Stimulated activated memory B cell treated with anti-CD40 and anti-IgM and Interleukin-4, amounts not matched to agents 10 μg/mL and 1 μg/mL and 100 μg/mL, for 72 hours (primary cell): ENCODE data around the gene SHROOM2.

ENCODE experiments used
- ATAC-seq: fragments of 150-1000 bp; cut with Tn5 transposase; 2 replicates; pipeline ENCODE4 v1.10.0; 2021
- H3K27ac Mint-ChIP-seq: one replicate; pipeline ENCODE4 v1.8.0; 2022; ENCODE audit warnings: mild to moderate bottlenecking, mixed read lengths
- H3K27me3 Mint-ChIP-seq: one replicate; pipeline ENCODE4 v1.8.0; 2022; ENCODE audit warnings: mixed read lengths
- H3K36me3 Mint-ChIP-seq: one replicate; pipeline ENCODE4 v1.8.0; 2022; ENCODE audit warnings: mixed read lengths
- H3K4me1 Mint-ChIP-seq: one replicate; pipeline ENCODE4 v1.8.0; 2022; ENCODE audit warnings: mixed read lengths
- H3K4me3 Mint-ChIP-seq: one replicate; pipeline ENCODE4 v1.8.0; 2022; ENCODE audit warnings: mild to moderate bottlenecking, moderate library complexity, mixed read lengths
- H3K9me3 Mint-ChIP-seq: one replicate; pipeline ENCODE4 v1.8.0; 2022; ENCODE audit warnings: mixed read lengths

Gene SHROOM2

DNA sequence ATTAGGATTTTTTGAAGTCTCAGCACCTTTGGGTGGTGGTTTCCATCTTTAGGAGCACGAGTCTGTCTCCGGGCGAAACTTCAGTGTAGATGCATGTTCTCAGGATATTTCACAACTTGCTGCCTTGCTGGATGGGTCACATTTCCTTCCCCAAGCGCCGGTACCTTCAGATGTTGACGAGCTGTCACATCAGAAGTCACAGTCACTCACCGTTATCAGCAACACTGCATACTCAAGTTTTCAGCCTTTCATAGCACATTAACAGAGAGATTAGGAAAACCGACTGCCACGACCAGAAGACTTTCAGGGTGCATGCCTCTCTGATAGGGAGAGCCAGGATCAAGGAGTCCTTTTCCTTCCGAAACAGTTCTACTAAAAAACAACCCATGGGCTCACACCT lies 77.8 kb downstream of the SHROOM2 start:
- Mint-ChIP-seq H3K36me3 (no peaks in the 10 kb centered on the region), H3K4me3 (no peak overlapping the region), H3K27me3 (peaks cover 29% of the 10 kb centered on the region), H3K4me1 (peaks cover 13% of the 10 kb centered on the region), H3K9me3 (peaks cover 3% of the 10 kb centered on the region), H3K27ac (no peak overlapping the region)
- no peak for ATAC-seq

DNA sequence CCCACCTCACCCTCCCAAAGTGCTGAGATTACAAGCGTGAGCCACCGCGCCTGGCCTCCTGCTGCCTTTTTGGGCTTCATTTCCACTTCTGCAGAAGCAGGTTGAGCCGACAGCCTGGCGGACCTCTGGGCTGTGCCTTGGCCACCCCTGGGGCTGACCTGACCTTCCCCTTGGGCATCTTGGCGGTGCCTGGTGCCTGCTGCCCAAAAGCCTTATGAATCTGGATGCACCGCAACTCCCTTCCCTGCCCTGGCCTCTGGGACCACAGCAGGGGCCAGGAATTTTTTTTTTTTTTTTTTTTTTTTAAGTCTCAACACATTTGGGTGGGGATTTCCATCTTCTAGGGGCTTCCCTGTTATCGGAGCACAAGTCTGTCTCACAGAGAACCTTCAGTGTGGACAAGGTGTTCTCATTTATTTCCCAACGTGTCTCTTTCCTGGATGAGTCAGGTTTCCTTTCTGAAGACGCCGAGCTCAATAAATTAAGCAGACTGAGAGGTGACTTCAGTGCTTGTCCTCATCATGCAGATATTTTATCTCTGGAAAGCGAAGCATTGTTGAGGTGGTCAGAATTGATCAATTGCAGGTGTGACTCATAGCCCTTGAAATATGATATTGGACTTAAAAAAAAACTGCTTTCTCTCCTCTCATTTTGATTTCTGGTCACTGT lies 79.7 kb downstream of the SHROOM2 start:
- no peaks in the 10 kb centered on the region for H3K36me3 Mint-ChIP-seq
- no peak overlapping the region for H3K4me3 Mint-ChIP-seq
- H3K27ac Mint-ChIP-seq: no peak overlapping the region
- H3K9me3 Mint-ChIP-seq: peaks cover 3% of the 10 kb centered on the region
- H3K4me1 Mint-ChIP-seq: peaks cover 13% of the 10 kb centered on the region
- ATAC-seq: no peak
- H3K27me3 Mint-ChIP-seq: peaks cover 21% of the 10 kb centered on the region

DNA sequence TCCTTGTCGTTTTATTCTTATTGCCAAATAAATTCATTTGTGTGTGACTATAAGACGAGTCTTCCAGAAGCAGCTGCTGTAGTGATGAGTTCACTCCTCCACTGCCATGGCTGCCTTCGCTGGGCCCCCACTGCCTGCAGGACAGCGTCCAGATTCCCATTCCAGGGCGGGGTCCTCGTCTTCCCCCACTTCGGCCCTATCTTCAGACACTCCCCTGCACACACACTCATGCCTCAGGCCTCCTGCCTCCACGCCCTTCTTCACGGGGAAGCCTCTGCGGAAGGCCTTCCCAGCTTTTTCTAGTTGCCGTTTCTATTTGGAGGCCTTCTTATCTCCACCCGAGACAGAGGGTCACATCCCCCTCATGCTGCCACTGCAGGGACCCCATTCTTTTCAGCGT lies 80.4 kb downstream of the SHROOM2 start:
- peaks cover 3% of the 10 kb centered on the region for H3K9me3 Mint-ChIP-seq
- peaks cover 13% of the 10 kb centered on the region for H3K4me1 Mint-ChIP-seq
- ATAC-seq: no peak
- H3K4me3 Mint-ChIP-seq: no peak overlapping the region
- H3K27ac Mint-ChIP-seq: no peak overlapping the region
- H3K27me3 Mint-ChIP-seq: peaks cover 21% of the 10 kb centered on the region
- no peaks in the 10 kb centered on the region for H3K36me3 Mint-ChIP-seq

DNA sequence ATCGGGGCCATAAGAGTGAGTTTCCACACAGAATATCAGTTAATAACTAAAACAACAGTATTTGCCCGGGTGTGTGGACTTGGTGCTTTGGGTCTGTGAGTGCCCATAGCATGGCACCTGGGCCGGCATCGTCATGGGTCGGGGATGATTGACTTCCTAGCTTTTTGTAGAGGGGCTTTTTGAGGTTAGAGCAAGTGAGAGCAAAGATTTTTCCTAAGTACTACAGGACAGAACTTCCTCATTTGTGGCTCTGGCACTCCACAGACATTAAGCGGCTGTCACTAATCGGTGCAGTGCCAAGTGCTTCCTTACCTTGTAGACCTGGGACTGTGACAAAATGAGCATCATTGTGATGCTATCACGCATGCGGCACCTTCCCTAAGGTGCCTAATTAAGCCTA lies 81.0 kb downstream of the SHROOM2 start:
- Mint-ChIP-seq H3K4me3 (no peak overlapping the region), H3K36me3 (no peaks in the 10 kb centered on the region), H3K27me3 (peaks cover 24% of the 10 kb centered on the region), H3K4me1 (peaks cover 13% of the 10 kb centered on the region), H3K27ac (no peak overlapping the region), H3K9me3 (peaks cover 3% of the 10 kb centered on the region)
- ATAC-seq: no peak

DNA sequence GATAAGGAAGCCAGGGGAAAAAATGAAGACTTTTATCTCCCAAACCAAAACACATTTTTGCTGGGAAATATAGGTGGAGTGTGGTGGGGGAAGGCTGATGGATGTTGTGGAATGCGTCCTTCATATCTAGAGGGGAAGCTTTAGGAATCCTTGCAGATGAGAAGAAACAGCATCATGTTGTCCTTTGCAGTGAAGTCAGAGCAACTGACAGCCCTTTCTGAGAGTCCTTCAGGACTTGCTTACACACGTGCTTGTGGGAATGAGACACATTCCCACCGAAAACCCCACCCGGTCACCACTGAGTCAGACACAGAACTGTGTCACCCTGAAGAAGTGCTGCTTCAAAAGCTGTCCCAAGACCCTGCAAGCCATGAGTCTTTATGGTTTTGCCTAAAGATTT lies 81.5 kb downstream of the SHROOM2 start:
- ATAC-seq: no peak
- Mint-ChIP-seq H3K9me3 (peaks cover 3% of the 10 kb centered on the region), H3K4me3 (no peak overlapping the region), H3K27ac (no peak overlapping the region), H3K36me3 (no peaks in the 10 kb centered on the region), H3K27me3 (peaks cover 29% of the 10 kb centered on the region), H3K4me1 (peaks cover 13% of the 10 kb centered on the region)

DNA sequence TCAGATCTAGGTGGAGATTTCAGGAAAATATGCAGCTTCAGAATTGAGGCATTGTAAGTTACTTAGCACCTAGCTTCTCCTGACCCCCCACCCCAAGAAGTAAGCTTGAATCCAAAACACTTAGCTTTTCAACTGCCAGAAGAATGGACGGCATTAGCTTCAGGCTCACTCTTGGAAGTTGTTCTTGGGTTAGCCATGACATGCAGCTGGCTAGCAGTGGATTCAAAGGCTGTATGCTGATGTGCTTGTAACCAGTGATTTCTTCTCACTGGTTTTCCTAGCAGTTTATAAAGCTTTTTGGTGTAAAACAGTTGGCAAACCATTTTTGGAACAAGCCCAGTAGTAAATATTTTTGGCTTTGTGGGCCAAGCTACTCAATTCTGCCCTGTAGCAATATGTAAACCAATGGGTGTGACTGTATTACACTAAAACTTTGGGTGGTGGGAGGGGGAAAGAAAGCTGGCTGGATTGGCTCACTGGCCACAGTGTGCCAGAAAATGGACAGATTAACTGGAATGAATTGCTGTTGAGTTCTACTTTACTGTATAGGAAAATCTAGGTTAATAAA lies 85.6 kb downstream of the SHROOM2 start:
- peaks cover 14% of the 10 kb centered on the region for H3K4me1 Mint-ChIP-seq
- no peak for ATAC-seq
- no peaks in the 10 kb centered on the region for H3K9me3 Mint-ChIP-seq
- no peaks in the 10 kb centered on the region for H3K36me3 Mint-ChIP-seq
- H3K27me3 Mint-ChIP-seq: peaks cover 24% of the 10 kb centered on the region
- no peak overlapping the region for H3K4me3 Mint-ChIP-seq
- H3K27ac Mint-ChIP-seq: no peak overlapping the region

DNA sequence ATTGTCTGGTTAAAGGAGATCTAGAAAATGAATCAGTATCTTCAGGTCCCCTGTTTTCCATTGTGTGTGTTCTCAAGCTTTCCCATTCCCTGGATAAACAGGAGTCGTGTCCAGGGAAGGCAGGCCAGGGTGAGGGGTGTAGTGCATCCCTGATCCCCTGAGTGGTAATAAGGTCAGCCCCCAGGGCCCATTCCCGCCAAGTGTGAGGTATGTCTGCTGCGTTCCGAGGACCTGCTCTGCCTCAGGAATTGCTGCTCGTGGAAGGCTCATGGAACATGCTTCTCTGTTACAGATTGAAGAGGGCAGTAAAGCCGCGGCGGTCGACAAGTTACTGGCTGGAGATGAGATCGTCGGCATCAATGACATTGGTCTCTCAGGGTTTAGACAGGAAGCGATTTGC lies 87.1 kb downstream of the SHROOM2 start:
- Mint-ChIP-seq H3K36me3 (no peaks in the 10 kb centered on the region), H3K4me3 (no peak overlapping the region), H3K4me1 (peaks cover 6% of the 10 kb centered on the region), H3K9me3 (no peaks in the 10 kb centered on the region), H3K27ac (no peak overlapping the region), H3K27me3 (peaks cover 17% of the 10 kb centered on the region)
- no peak for ATAC-seq

DNA sequence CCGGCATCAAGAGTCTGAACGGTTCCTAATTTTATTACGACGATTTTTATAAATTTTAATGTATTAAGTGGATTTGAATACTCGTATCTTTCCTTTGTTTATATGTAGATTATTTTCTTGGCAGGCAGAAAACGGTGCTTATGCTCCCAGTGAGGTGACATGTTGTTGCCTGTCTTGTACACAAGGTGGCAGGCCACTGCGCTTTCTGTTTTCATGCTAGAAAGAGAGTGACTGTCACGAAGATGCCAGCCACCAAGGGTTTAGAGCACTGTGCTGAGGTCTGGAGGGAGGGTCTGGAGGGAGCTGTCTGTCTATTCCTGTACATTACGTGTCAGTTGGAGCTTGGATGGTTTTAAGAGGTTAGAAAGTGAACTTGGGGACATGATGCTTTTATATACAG lies 87.7 kb downstream of the SHROOM2 start:
- Mint-ChIP-seq H3K36me3 (no peaks in the 10 kb centered on the region), H3K4me1 (peaks cover 6% of the 10 kb centered on the region), H3K27ac (no peak overlapping the region), H3K27me3 (peaks cover 17% of the 10 kb centered on the region), H3K4me3 (no peak overlapping the region), H3K9me3 (no peaks in the 10 kb centered on the region)
- peak; percentile 57 for ATAC-seq

DNA sequence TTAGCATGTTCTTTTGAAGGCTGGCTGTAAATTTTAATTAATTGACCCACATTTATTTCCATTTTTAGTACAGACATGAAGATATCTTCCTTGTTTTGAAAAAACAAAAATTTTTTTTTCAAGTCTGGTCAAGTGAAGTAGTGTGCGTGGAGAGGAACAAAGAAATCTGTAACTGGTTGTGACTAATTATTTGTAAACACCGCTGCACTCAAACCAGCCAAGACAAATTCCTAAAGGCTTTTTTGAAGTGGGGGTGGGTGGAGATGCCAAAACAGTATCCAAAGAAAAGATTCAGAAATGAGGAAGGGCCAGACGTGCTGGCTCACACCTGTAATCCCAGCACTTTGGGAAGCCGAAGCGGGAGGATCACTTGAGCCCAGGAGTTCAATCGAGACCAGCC lies 88.3 kb downstream of the SHROOM2 start:
- H3K36me3 Mint-ChIP-seq: no peaks in the 10 kb centered on the region
- ATAC-seq: no peak
- H3K9me3 Mint-ChIP-seq: no peaks in the 10 kb centered on the region
- H3K27me3 Mint-ChIP-seq: peaks cover 17% of the 10 kb centered on the region
- H3K27ac Mint-ChIP-seq: no peak overlapping the region
- H3K4me3 Mint-ChIP-seq: no peak overlapping the region
- peaks cover 6% of the 10 kb centered on the region for H3K4me1 Mint-ChIP-seq

DNA sequence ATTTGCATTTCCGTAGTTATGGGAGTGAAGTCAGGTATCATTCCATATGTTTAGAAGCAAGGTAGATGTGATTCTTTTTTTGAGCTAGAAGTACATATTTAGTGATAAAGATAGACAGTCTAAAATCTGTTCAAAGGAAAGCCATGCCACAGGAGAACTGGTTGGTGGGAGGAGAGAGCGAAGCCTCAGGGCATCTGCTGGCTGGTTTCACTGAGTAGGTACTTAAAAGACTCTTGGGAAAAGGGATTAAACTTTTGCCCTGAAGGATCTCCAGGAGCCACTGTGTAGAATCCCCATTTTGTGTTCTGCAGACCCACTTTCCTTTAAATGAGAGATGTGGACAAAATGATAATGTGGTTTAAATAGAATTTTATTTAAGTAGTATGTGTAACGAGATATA lies 89.6 kb downstream of the SHROOM2 start:
- no peaks in the 10 kb centered on the region for H3K9me3 Mint-ChIP-seq
- no peaks in the 10 kb centered on the region for H3K36me3 Mint-ChIP-seq
- H3K27ac Mint-ChIP-seq: no peak overlapping the region
- no peak for ATAC-seq
- H3K4me1 Mint-ChIP-seq: peaks cover 6% of the 10 kb centered on the region
- no peak overlapping the region for H3K4me3 Mint-ChIP-seq
- H3K27me3 Mint-ChIP-seq: peaks cover 17% of the 10 kb centered on the region

DNA sequence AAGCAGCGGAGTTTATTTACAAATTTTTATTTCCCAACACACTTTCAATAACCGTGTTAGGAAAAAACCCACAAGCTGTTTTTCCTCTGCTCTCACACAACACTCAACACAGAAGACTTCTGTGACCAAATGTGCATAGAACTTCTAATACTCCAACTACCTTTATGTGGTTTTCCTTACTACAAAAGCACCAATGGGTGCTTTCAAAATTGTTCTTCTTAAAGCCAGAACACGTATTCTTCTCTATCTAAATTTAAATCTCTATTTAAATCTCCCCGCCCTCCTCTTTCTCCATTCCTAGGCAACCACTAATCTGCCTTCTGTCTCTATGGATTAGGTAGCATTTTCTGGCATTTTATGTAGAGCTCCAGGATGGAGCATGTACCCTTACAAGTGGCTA lies 90.0 kb downstream of the SHROOM2 start:
- ATAC-seq: no peak
- Mint-ChIP-seq H3K4me1 (peaks cover 6% of the 10 kb centered on the region), H3K9me3 (no peaks in the 10 kb centered on the region), H3K27ac (no peak overlapping the region), H3K27me3 (peaks cover 17% of the 10 kb centered on the region), H3K36me3 (no peaks in the 10 kb centered on the region), H3K4me3 (no peak overlapping the region)

DNA sequence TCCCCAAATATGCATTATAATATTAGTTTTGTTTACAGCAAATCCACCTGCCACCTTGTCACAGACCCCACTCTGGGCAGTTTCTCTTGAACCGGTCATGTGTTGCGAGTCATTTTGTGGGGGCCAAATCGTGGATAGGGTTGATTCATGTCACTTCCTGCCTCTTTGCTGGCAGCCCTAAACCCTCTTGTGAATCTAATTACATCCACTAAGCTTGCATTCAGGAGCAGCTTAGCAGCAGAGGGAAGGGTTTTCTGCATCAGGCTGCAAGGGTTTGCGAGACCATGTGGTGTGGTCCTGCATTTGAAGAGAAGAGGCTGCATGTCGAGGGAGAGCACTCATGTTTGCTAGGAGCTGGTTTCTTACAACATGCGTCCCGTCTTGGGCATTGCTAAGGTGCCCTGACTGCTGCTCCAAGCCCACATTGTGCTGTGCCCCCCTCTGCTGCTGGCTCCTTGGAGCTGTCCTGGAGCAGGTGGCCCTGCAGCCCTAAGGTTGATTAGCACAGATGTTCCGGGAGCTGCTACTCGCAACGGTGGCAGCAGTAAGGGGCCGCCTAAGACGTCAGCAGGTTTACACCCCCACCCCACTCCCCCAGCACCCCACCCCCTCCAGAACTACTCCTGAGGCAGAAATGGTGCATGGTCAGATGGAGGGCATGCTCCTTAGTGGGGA lies 92.1 kb downstream of the SHROOM2 start:
- H3K27me3 Mint-ChIP-seq: peaks cover 12% of the 10 kb centered on the region
- no peak for ATAC-seq
- no peak overlapping the region for H3K27ac Mint-ChIP-seq
- H3K4me1 Mint-ChIP-seq: peaks cover 6% of the 10 kb centered on the region
- H3K4me3 Mint-ChIP-seq: no peak overlapping the region
- H3K36me3 Mint-ChIP-seq: no peaks in the 10 kb centered on the region
- H3K9me3 Mint-ChIP-seq: no peaks in the 10 kb centered on the region

DNA sequence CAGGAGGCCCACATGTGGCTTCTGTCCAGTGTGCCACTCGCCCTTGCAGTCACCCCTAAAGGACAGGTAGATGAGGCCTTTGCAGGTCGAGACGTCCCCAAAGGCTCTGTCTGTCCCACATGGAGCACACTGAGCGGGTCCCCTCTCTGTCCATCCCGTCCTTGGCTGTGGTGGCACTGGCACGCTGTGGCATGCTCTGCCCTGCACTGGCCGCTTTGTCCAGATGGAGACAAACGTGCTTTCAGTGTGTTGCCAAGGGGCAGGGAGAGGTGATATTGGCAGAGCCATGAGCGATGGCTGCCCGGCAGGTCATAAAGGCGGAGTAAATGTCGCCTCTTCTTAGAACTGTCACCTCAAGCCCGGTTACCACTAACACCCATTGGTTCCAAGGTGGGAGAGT lies 94.0 kb downstream of the SHROOM2 start:
- Mint-ChIP-seq H3K27me3 (peaks cover 20% of the 10 kb centered on the region), H3K36me3 (no peaks in the 10 kb centered on the region), H3K4me3 (no peak overlapping the region), H3K27ac (no peak overlapping the region), H3K9me3 (no peaks in the 10 kb centered on the region), H3K4me1 (no peaks in the 10 kb centered on the region)
- no peak for ATAC-seq

DNA sequence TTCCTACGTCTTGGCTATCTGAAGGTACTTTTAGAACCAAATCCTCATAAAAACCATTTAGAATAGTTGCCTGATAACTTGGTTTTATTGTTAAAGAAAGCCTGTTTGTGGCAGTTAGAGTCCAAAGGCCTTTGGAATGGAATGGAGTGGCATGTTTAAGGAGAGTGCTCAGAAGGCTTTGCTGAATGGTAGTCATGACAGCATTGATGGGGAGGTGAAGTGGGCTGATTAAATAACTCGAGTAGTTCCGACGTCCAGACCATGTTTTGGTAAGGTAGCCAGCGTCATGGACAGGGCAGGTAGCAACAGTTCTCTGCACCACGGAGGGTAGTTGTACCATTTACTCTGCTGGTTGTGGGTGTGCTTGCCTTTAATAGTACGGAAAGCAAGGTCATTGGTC lies 94.6 kb downstream of the SHROOM2 start:
- Mint-ChIP-seq H3K4me1 (no peaks in the 10 kb centered on the region), H3K4me3 (no peak overlapping the region), H3K9me3 (no peaks in the 10 kb centered on the region), H3K27me3 (peaks cover 14% of the 10 kb centered on the region), H3K36me3 (no peaks in the 10 kb centered on the region), H3K27ac (no peak overlapping the region)
- no peak for ATAC-seq

DNA sequence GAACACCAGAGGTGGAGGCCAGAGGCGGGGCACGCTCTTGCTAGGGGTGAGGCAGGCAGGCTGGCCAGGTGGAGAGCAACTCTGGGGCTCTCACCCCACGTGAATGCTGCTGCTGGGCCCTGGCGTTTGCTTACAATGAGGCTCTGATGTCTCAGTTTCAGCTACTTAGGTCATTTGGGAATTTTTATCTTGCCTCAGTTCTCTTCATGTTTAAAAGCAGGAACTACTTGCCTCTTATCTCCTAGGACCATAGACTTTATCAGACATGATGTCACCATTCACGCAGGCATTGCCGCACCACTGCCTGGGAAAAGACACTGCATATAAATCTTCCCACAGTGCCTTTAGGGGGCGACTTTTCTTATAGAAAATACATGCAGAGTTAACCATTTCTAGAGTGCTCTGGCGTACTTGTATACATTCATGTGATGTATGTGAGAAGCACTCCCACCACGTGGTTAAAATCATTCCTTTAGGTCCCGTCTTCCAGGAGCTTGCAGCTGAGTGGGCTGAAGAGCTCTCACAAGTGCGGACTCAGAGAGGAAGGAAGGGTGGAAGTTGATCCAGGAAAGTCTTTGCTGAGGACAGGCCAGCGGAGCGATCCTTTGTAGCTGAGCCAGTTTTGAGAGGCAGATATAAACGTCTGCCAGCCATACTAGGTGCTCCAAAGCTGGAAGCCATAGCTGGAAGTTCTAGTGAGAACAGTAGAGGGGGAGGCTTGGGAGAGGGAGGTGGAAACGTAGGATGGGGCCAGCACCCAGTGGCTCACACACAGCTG lies 96.6 kb downstream of the SHROOM2 start:
- no peak overlapping the region for H3K4me3 Mint-ChIP-seq
- no peak overlapping the region for H3K27ac Mint-ChIP-seq
- no peaks in the 10 kb centered on the region for H3K9me3 Mint-ChIP-seq
- no peak for ATAC-seq
- peaks cover 11% of the 10 kb centered on the region for H3K27me3 Mint-ChIP-seq
- H3K36me3 Mint-ChIP-seq: no peaks in the 10 kb centered on the region
- H3K4me1 Mint-ChIP-seq: no peaks in the 10 kb centered on the region
